Left lung (tissue), 10 donors: ENCODE data around the gene FCAR. TPM values are rescaled to one million over a fixed set of nuclear protein-coding genes. Genes with fewer than 3 reads are reported as not detected.
"Not testable (repeated sequence)": the region's sequence is repeated elsewhere in the genome, so short reads cannot be mapped to it uniquely, and the experiment has no call there.

Experiments
- ATAC-seq: fragments of 200-7000 bp; cut with Tn5 transposase; one replicate; pipeline ENCODE4 v1.9.1; 2020; ENCODE audit warnings: moderate library complexity
- DNase-seq, 4 donors: peaks; one replicate each; pipeline ENCODE4 v3.0.0-alpha.2; 2013 to 2020
- H3K27ac ChIP-seq, 2 donors: fragments of 200-600 bp; sonication (generic) in 1 of 2; one replicate each; pipeline versions ENCODE4 v1.5.0 to v1.8.0; 2020 to 2021
- H3K27me3 ChIP-seq, 2 donors: fragments of 200-600 bp; sonication (generic) in 1 of 2; one replicate each; pipeline versions ENCODE4 v1.5.0 to v1.8.0; 2020 to 2021
- H3K36me3 ChIP-seq, 2 donors: fragments of 200-600 bp; sonication (generic) in 1 of 2; one replicate each; pipeline versions ENCODE4 v1.5.0 to v1.8.0; 2020 to 2021
- H3K4me1 ChIP-seq, 2 donors: fragments of 200-600 bp; one replicate each; pipeline ENCODE4 v1.8.0; 2021
- H3K4me3 ChIP-seq, 2 donors: fragments of 200-600 bp; sonication (generic) in 1 of 2; one replicate each; pipeline versions ENCODE4 v1.5.0 to v1.8.0; 2020 to 2021; ENCODE audit warnings: mild to moderate bottlenecking in 1 of 2
- H3K9me3 ChIP-seq, 2 donors: fragments of 200-600 bp; sonication (generic) in 1 of 2; one replicate each; pipeline versions ENCODE4 v1.5.0 to v1.8.0; 2020 to 2021
- CTCF ChIP-seq, 2 donors: fragments of 200-600 bp; sonication (generic) in 1 of 2; IDR thresholded peaks; one replicate each; pipeline versions ENCODE4 v1.5.0 to v1.8.0; 2021; ENCODE audit warnings: antibody characterized with exemption in 2 of 2
- intact Hi-C, 2 donors: fragments of 100-400 bp; cut with DNase I; formaldehyde crosslinking; loops; one replicate each; pipeline versions ENCODE4 v1.11.2 to v1.14.2; 2022
- polyA plus RNA-seq, 6 donors: library from polyadenylated mRNA; unstranded; fragments of 120-200 nt; gene quantifications; one replicate each; pipeline ENCODE4 v1.2.1, GENCODE V29; 2013; ENCODE audit not compliant: insufficient read length in 6 of 6
- total RNA-seq, 2 donors: library from RNA; stranded (reverse); fragmentation: NEBNext Ultra II Directional; extraction: Animal tissue kit (Norgen Biotek cat#: 25700); gene quantifications; one replicate each; pipeline ENCODE4 v1.2.1, GENCODE V29; 2021
- donor health status: DM: no; HTN: yes; CAD: no.
- donor health status: DM: no; HTN: no; CAD: no.

The FCAR gene
- total and polyA plus RNA-seq, 8 donors, result 0.40 to 19.5 (median 0.86) TPM

- no peak overlapping the region for H3K4me3 ChIP-seq
- no peaks in the 10 kb centered on the region for H3K4me1 ChIP-seq
- ATAC-seq, result no peak
- intact Hi-C loops, result no loop called here
- no peak for DNase-seq
- H3K9me3 ChIP-seq, result no peaks in the 10 kb centered on the region
- H3K27me3 ChIP-seq, result peaks cover 0 to 53% of the 10 kb centered on the region in 2 donors
- no peak for TF ChIP-seq CTCF (IDR thresholded peaks at IDR 0.05)
- no peak overlapping the region for H3K27ac ChIP-seq
- H3K36me3 ChIP-seq, result peaks cover 0 to 82% of the 10 kb centered on the region in 2 donors
These were observed 14.2 kb downstream of the FCAR start for GRCh38 chr19:54888239-54888638.

GRCh38 chr19:54889566-54889965 lies 15.5 kb downstream of the FCAR start:
- no peak overlapping the region for H3K27ac ChIP-seq
- H3K9me3 ChIP-seq, result no peaks in the 10 kb centered on the region
- ATAC-seq (no peak), DNase-seq (no peak)
- peaks cover 0 to 74% of the 10 kb centered on the region in 2 donors for H3K36me3 ChIP-seq
- H3K4me3 ChIP-seq, result no peak overlapping the region
- H3K4me1 ChIP-seq, result no peaks in the 10 kb centered on the region
- H3K27me3 ChIP-seq, result peaks cover 0 to 48% of the 10 kb centered on the region in 2 donors
- TF ChIP-seq CTCF (IDR thresholded peaks at IDR 0.05), result no peak
- intact Hi-C loops, result no loop called here

GRCh38 chr19:54893406-54893805 lies 19.4 kb downstream of the FCAR start:
- TF ChIP-seq CTCF (IDR thresholded peaks at IDR 0.05), result no peak
- DNase-seq (peak in 1 of 4 donors; percentile 13), ATAC-seq (no peak)
- H3K4me1 ChIP-seq, result no peaks in the 10 kb centered on the region
- peaks cover 0 to 22% of the 10 kb centered on the region in 2 donors for H3K27me3 ChIP-seq
- no peak overlapping the region for H3K4me3 ChIP-seq
- peaks cover 0 to 39% of the 10 kb centered on the region in 2 donors for H3K36me3 ChIP-seq
- no peaks in the 10 kb centered on the region for H3K9me3 ChIP-seq
- intact Hi-C loops, result no loop called here
- no peak overlapping the region for H3K27ac ChIP-seq

- DNase-seq, H3K4me3 ChIP-seq, H3K27ac ChIP-seq, H3K4me1 ChIP-seq, H3K9me3 ChIP-seq, ATAC-seq, intact Hi-C loops: not testable (repeated sequence)
- peaks cover 0 to 22% of the 10 kb centered on the region in 2 donors for H3K27me3 ChIP-seq
- peaks cover 0 to 33% of the 10 kb centered on the region in 2 donors for H3K36me3 ChIP-seq
These were observed 20.1 kb downstream of the FCAR start for GRCh38 chr19:54894106-54894505.

GRCh38 chr19:54896036-54896435 lies 22.0 kb downstream of the FCAR start:
- H3K27me3 ChIP-seq, result peaks cover 0 to 22% of the 10 kb centered on the region in 2 donors
- peaks cover 0 to 14% of the 10 kb centered on the region in 2 donors for H3K36me3 ChIP-seq
- peaks cover 0 to 6% of the 10 kb centered on the region in 2 donors for H3K4me1 ChIP-seq
- ATAC-seq (no peak), DNase-seq (no peak)
- no peak overlapping the region for H3K4me3 ChIP-seq
- H3K9me3 ChIP-seq, result no peaks in the 10 kb centered on the region
- H3K27ac ChIP-seq, result no peak overlapping the region
- no peak for TF ChIP-seq CTCF (IDR thresholded peaks at IDR 0.05)
- intact Hi-C loops, result no loop called here

GRCh38 chr19:54898685-54899084 lies 24.6 kb downstream of the FCAR start:
- H3K9me3 ChIP-seq, H3K27me3 ChIP-seq, H3K4me1 ChIP-seq, H3K27ac ChIP-seq, intact Hi-C loops, H3K4me3 ChIP-seq, ATAC-seq, H3K36me3 ChIP-seq, DNase-seq: not testable (repeated sequence)

- H3K4me3 ChIP-seq, H3K27me3 ChIP-seq, intact Hi-C loops, H3K9me3 ChIP-seq, ATAC-seq, H3K4me1 ChIP-seq, DNase-seq, H3K36me3 ChIP-seq, H3K27ac ChIP-seq: not testable (repeated sequence)
These were observed 25.6 kb downstream of the FCAR start for GRCh38 chr19:54899646-54900045.

GRCh38 chr19:54901153-54901552 lies 27.1 kb downstream of the FCAR start:
- Histone ChIP-seq H3K27me3 (peaks cover 0 to 16% of the 10 kb centered on the region in 2 donors), H3K27ac (peak overlapping the region in 1 of 2 donors; percentile 13)
- DNase-seq, result peak in 2 of 4 donors; percentile 71 to 84
- ATAC-seq, H3K4me1 ChIP-seq, intact Hi-C loops, H3K36me3 ChIP-seq, H3K4me3 ChIP-seq, H3K9me3 ChIP-seq: not testable (repeated sequence)
